Measurements from ENCODE around the gene NRIP2.

NRIP2 gene

DNA sequence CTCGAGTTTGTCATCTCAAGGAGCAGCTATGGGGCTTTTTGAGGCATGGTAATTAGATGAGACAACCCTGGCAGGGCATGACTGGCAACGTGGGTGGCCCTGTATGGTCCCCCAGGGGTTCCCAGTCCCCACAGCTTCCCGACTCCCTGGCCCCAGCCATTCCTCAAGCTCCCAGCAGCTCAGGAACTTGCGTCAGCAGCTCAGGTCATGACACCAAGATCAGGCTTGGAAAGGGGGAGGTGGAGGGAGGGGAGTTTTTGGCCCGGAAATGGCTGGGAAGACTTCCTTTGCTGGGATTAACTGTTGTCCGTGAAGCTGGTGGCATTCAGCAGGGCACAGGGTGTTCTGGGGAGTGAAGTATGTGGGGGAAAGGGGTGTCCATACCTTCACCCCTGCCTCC lies 10.4 kb upstream of the NRIP2 start:
- no peak for DNase-seq (ENCODE audit: low read depth in 2 of 2)

DNA sequence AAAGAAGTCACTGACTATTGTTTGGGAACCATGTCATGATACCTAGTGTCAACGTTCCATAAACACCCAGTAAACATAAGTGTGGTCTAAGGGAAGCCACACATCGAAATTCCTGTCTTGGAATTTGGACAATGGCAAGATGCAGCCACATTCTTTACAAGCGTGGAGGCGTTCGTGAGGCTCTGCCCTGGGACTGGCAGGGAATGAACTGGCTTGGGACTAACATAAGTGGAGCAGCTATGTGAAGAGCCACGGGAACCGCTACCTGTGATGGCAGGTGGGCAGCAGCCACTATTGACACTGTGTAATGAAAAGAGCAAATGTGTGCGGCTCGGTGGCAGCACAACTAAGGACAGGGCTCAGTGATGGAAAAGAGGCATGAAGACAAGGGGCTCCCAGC lies 10.0 kb upstream of the NRIP2 start:
- DNase-seq (ENCODE audit: low read depth in 2 of 2): no peak

DNA sequence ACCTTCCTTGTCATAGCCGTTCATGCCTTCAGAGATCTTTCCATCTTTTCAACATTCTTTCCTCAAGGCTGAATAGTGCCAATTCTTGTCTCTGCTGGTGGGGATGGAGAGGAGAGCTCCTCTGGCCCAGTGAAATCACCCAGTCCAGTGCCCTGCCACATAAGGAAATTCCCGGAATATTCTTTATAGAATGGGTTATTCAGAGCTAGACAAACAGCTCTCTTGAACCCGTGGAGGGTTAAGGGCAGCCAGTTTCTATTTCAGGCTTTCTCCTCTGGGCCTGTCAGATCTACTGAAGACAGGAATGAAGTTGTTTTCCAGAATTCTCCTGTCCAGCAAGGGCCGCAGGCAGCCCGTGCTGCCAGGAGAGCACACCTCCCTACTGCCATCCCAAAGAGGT lies 8.1 kb upstream of the NRIP2 start:
- DNase-seq (ENCODE audit: low read depth in 2 of 2): no peak

DNA sequence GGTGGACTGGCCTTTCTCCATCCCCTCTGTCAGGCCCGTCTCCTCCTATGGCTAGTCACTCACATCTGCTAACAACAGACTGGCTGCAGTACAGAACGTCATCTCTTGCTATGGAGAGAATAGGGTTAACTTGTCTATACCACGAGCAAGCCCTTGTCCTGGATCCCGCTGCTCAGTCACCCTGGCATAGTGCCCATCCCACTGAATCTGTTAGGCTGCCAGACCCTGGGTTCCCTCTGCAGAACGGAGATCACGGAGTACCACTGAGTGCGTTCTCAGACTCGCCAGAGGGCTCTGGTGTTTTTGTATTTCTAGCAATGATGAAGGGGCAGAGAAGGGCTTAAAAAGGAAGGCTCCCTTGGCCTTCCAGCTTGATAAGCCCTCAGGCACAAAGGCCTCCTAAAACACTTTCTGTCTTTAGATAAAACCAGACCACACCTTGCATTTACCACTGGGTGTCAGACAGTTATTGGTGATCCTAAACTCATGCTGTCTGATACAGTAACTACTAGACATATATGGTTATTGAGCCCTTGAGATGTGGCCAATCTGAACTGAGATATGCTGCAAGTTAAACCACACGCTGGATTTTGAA lies 6.3 kb upstream of the NRIP2 start:
- DNase-seq (ENCODE audit: low read depth in 2 of 2): no peak

DNA sequence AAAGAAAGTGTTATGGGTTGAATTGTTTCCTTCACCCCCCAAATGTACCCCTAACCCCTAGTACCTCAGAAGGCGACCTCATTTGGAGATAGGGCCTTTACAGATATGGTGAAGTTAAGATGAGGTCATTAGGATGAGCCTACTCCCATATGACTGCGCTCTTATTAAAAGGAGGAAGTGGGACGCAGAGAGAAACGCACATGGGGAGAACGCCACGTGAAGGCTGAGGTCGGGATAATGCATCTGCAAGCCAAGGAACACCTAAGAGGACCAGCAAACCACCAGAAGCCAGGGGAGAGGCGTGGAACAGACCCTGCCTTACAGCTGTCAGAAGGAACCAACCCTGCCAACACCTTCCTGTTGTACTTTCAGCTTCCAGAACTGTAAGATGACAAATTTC lies 1.7 kb upstream of the NRIP2 start:
- no peak for DNase-seq (ENCODE audit: low read depth in 2 of 2)

DNA sequence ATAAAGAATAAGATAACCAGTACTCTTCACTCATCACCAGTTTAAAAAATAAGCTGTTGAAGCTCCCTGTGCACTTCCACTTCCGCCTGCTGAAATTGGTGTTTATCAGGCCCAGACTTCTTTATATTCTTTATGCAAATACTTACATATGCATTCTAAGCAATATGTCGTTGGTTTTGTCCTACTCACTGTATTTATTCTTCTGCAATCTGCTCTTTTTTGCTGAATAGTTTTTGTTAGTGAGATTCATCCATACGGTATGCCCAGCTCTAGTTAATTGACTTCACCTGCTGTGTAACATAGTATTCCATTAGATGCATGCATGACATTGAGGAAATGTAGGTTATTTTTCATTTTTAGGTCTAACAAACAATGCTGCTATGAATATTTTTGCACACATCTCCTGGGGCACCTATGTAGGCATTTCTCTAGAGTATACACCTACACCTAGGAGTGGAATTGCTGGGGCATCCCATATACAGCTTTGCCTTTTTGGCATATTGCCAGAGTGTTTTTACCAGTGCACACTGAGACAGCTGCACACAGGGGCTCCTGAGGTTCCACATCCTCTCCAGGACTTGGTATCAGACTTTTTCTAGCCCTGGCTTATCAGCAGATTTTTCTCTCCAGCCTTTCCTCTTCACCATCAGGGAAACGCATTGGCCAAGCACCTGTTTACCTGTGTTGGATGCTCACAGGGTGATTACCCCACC lies 1.0 kb upstream of the NRIP2 start:
- no peak for DNase-seq (ENCODE audit: low read depth in 2 of 2)

DNA sequence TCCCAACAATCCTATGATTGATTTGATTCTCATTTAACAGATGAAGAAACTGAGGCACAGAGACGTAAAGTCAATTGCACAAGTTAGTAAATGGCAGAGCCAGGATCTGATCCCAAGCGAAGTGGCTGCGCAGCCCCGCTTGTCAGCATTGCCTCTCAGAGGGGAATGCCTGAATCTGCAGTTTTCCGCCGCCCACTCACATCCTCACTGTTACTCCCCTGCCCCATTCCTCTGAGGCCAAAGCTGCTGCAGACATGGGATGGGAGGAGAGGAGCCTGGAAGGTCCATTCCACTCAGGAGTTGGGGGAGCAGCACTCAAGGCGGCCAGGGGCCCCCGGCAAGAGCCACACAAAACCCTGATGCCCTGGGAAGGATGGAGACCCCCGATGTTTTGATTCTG lies 1.0 kb downstream of the NRIP2 start:
- DNase-seq (ENCODE audit: low read depth in 2 of 2): no peak

DNA sequence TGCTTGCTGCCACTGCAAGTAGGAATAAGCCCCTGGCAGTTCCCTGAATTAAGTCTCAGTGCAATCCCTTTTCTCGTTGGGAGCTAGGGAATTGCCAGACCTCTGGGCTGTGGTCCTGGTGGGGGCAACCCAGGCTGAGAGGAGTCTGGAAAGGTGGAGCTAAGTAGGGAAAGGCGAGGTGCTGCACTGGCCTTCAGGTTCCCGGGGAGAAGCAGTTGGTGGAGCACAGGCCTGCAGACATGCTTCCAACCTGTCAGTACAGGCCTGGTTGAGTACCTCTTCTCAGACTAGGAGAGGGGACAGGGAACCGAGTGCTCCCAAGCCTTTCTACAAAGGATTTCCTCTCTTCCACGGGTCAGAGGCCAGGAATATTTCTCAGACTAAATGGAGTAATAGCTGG lies 1.5 kb downstream of the NRIP2 start:
- no peak for DNase-seq (ENCODE audit: low read depth in 2 of 2)

DNA sequence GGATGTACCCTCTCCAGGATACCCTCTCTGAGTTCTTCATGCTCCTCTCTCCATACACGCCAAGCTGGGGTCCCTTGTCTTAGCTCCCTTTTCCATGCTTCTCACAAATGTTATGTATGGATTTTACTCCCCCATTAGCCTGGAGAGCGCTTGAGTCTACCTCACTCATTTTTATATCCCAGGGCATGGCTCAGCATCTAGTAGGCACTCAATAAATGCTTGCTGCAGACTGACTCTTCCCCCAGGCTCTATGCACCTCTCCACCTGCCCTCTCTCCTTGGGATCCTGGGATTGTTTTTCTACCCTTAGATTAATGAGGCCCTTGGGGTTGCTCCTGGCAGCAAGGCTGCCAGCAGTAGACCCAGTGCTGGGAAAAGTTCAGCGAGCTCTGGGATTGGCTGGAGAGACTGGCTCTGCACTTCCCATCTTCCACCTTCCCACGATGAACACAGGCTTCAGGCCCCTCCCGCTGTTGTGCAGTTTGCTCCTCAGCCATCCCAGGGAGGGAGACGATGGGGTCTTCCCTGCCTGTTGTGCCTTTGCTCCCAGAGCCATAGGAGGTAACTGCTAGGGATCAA lies 2.2 kb downstream of the NRIP2 start:
- no peak for DNase-seq (ENCODE audit: low read depth in 2 of 2)

DNA sequence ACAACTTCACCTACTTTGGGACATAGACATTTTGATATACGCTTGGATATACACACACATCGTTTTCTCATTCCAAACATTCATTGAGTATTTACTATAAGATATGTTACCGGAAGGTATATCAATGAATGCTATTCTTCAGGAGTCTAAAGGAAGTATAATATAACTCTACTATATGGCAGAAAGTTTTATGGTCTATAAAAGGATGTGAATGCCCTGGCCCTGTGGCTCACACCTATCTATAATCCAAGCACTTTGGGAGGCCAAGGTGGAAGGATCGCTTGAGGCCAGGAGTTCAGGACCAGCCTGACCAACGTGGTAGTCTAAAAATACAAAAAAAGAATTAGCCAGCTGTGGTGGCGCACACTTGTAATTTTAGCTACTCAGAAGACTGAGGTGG lies 5.6 kb downstream of the NRIP2 start:
- DNase-seq (ENCODE audit: low read depth in 2 of 2): no peak

DNA sequence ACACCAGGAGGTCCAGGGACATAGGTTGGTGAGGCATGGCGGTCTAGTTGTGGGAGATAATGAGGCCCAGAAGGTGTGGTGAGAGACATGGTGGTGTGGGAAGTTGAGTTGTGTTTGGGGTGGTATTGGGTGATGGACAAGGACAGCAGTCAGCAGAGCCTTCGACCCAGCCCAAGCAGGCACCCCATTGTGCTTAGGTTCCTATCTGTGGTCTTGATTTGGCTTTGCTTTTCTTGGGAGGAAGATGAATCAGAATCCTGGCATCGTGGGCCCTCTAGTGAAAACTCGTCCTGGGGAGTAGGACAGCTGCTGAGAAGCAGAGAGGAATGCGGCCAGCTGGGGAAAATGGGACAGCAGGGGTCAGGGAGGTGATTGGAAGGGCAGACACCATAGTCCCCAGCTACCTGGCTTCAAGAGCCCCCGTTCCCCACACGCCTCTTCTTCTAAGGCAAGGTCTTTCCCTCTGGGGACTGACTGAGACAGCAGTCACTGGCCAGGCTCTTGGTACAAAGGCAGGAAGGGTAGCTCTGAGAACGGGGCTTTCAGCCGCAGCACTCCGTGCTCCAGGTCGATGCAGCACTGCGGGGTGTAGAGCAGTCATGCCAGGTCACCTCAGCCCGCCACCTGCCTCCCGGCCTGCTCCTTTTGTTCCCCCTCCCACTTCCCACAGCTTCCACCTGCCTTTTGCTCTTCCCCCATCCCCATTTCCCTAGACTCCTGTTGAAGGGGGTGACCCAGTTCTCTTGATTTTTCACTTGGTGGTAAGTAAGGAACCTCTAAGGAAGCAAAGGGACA lies 7.9 kb downstream of the NRIP2 start:
- DNase-seq (ENCODE audit: low read depth in 2 of 2): no peak

DNA sequence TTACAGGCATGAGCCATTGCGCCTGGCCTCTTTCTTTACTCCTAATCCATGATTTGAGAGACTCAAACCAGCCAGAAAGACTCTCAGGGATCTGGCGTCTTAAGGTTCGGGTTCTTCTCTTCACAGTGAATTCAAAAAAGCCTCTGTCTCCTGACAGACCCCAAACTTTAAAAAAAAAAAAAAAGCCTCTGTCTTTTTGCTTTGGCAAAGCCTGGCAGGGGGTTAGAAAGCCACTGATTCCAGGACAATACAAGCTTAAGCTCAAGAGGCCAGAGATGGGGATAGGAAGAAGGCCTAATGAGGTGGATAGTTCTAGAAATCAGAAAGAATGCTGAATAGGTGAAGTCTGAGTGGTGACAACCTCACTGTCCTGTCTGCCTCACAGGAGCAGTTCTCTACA lies 8.8 kb downstream of the NRIP2 start:
- no peak for DNase-seq (ENCODE audit: low read depth in 2 of 2)

DNA sequence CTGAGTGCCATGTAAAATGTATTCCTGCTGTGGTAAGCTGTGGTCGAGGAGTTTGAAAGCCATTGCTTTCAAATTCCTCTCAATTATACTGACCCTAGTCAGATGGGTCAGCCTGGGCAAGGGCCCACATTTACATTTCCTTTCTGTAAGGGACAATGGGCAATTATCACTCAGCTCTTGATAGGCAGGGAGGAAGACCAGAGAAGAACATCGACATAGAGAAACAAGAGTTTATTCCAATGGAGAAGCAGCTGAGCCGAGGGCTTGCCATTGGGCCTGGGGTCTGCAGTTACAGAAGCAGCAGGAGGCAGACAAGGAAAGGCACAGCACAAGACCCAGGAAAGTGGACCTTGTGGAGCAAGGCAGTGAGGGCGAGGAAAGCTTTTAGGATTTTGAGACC lies 9.7 kb downstream of the NRIP2 start:
- no peak for DNase-seq (ENCODE audit: low read depth in 2 of 2)

DNA sequence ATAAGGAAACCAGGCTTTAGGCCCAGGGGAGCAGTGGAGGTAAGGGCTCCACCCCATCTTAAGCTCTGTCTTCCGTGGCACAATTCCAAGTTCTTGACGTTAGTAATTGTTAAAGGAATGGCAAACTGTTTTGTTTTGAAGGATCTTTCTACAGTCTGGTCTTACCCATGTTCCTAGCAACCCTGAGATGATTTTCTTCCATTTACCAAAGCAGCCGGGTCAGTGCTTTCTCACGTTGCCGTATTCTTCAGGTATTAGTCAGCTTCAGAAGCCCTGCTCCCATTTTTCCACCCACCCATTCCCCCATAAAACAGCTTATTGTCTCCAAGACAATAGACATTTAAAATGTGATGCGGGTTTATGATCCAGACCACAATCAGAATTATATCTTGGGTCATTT lies 10.3 kb downstream of the NRIP2 start:
- no peak for DNase-seq (ENCODE audit: low read depth in 2 of 2)

DNA sequence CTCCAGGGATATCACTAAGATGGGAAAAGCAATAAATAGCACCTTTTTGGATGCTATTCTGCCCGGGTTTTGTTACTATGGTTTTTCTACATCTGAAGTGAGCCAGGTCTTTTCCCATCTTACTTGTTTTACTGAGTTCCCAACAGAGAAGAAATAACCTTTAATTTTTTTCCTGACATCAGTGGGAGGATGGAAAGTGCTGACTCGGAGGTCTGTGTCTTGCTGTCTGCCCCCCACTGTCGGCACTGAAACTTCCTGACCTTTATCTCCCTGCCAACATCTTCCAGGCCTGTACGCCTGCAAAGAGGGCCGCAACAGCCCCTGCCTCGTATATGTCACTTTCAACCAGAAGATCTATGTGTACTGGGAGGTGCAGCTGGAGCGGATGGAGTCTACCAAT lies 11.4 kb downstream of the NRIP2 start:
- DNase-seq (ENCODE audit: low read depth in 2 of 2): no peak

DNA sequence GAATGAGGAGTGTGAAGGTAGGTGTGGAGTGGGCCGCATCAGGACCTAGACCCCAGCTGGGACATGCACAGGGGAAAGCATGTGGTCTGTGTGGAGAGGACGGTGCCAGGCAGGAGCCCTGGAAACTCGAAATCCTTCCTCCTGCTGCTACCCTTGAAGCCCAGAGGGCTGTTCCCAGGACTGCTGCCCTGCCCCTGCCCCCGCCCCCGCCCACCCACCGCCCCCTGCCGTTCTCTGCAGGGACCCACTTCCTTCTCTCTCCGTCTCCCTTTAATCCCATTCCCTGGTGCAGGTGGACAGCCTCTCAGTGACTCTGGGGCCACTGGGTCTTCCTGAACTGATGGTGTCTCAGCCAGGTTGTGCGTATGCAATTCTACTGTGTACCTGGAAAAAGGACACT lies 14.4 kb downstream of the NRIP2 start:
- no peak for DNase-seq (ENCODE audit: low read depth in 2 of 2)

DNA sequence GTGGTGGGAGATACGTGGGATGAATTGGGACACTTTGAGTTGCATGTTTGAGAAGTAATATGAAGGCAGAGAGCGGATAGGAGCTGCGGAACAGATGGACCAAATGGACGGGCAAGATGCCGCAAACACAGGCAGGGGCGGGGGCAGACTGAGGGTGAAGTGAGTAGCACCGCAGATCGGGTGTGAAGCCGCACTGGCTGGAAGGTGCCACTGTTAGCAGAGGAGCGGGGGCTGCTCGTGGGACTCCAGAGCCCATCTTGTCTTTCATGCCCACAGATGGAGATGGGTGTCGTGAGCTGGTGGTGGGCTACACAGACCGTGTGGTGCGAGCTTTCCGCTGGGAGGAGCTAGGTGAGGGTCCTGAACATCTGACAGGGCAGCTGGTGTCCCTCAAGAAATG lies 15.0 kb downstream of the NRIP2 start:
- DNase-seq (ENCODE audit: low read depth in 2 of 2): no peak

DNA sequence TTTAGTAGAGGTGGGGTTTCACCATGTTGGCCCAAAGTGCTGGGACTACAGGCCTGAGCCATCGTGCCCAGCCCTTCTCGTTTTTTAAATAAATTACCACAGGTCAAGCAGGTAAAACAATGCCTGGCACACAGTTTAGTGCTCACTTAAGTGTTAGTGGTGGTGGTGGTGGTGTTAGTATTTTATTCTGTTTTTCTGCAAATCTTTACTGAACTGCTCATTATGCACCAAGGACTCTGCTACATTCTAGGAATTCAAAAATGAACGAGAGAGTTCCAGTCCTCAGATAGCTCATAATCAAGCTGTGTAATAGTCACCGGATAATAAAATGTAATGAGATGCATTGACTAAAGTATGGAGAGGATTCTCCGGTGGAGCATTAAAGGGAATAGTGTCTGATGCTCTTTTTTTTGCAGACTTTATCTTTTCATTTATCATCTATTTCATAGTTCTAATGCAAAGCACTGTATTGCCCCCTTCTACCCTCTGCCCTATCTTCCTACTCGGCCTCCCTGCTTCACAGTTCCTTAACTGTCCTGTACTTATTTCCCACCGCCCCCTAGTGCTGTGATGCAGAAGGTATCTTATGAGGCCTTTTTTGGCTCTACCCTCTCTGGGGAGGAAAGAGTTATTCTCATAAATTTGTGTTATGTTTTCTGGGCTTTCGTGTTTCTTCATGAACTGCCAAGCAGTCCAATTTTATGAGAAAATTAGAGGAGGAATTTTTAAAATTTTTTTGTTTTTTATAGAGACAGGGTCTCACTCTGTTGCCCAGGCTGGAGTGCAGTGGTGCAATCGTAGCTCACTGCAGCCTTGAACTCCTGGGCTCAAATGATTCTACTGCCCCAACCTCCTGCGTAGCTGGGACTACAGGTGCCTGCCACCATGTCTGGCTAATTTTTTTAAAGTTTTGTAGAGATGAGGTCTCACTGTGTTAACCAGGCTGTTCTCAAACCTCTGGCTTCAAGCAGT lies 21.3 kb downstream of the NRIP2 start:
- DNase-seq (ENCODE audit: low read depth in 2 of 2): peak in 1 of 2 experiments; percentile 48

DNA sequence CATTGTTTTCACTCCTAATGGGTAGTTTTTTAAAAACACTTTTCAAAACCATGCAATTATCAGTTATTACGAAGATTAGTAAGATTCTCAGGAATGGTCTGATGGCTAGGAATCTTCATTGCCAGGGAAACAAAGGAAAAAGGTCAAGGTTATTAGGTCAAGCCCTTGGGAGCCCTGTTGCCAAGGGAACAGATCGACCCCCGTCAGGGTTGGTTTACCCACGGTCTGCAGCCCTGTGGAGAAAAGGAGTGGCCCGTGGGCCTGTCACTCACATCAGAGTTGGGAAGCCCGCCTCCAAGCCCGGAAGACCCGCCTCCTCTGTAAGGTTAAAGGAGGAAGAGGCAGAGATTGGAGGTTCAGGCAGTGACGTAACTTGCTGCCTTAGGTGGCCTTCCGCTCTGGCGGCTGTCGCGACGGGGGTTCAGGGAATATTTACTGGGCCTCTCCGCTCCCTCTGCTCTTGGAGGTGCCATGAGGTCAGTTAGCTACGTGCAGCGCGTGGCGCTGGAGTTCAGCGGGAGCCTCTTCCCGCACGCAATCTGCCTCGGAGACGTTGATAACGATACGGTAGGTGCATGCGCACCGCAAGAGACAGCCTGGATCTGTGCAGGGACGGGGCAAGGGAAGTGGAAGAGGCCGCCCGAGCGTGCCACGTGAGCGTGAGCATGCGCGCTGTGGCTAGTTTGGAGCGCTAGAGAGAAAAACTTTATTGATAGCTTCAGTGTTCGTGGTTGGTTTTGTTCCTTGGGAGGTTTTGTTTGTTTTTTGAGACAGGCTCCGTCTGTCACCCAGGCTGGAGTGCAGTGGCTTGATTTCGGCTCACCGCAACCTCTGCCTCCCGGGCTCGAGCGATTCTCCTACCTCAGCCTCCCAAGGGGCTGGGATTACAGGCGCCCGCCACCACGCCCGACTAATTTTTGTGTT lies 22.3 kb downstream of the NRIP2 start, which contains the start of gene ITFG2:
Gene ITFG2, plus strand, starts transcription at position 379 of the 924 bp plus-strand sequence. Its CDS starts 93 bp downstream, at position 472.
- DNase-seq (ENCODE audit: low read depth in 2 of 2): peak; percentile 90 to 96

DNA sequence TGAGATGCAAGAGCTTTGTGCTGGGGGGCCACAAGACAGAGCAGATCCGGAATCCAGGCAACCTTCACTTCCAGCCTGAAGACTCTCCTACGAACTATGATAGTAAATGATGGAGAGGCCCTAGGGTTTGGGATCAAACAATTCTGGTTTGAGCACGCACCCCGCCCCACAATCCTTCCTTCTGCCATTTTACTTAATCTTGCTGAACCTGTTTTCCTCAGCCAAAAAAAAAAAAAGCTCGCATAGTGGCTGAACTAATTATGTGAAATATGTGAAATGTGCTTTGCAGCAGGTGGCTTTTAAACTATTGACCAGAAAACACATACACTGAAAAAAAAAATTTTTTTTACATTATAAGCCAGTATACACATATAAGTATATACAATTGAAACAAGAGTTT lies 23.0 kb downstream of the NRIP2 start:
- no peak for DNase-seq (ENCODE audit: low read depth in 2 of 2)
